Measurements from ENCODE around the gene PPP2R2C.

The PPP2R2C gene

DNA sequence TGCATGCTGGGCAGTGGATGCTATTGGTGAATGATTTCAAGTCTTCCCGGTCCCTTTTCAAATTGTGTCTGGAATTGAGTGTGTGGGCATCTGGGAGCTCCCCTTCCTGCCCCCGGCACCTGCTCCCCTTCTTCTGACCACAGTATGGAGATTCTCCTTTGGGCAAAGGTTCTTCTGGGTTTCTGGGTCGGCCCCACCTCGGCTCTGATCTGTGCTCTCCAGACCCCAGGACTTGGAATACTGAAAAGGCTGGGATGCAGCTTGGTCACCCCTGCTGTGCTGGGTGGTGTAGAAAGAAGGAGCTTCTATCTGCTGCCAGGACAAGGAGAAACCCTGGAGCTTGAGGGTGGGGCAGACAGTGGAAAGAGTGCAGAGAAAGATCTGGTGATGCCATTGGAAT, 124.0 kb downstream of the PPP2R2C start (continued):
- TF ChIP-seq ZNF266 (tag by site-specific recombination; IDR thresholded peaks at IDR 0.05; ENCODE audit: low read depth) = no peak
- TF ChIP-seq, protein P1, sequence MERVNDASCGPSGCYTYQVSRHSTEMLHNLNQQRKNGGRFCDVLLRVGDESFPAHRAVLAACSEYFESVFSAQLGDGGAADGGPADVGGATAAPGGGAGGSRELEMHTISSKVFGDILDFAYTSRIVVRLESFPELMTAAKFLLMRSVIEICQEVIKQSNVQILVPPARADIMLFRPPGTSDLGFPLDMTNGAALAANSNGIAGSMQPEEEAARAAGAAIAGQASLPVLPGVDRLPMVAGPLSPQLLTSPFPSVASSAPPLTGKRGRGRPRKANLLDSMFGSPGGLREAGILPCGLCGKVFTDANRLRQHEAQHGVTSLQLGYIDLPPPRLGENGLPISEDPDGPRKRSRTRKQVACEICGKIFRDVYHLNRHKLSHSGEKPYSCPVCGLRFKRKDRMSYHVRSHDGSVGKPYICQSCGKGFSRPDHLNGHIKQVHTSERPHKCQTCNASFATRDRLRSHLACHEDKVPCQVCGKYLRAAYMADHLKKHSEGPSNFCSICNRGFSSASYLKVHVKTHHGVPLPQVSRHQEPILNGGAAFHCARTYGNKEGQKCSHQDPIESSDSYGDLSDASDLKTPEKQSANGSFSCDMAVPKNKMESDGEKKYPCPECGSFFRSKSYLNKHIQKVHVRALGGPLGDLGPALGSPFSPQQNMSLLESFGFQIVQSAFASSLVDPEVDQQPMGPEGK (tag by site-specific recombination; IDR thresholded peaks at IDR 0.05) = no peak
- TF ChIP-seq ZFP3 (tag by site-specific recombination; IDR thresholded peaks at IDR 0.05; ENCODE audit: low read depth) = no peak
- no peak for TF ChIP-seq ZNF132 (tag by site-specific recombination; IDR thresholded peaks at IDR 0.05; ENCODE audit: borderline replicate concordance)
- TF ChIP-seq, protein P2, sequence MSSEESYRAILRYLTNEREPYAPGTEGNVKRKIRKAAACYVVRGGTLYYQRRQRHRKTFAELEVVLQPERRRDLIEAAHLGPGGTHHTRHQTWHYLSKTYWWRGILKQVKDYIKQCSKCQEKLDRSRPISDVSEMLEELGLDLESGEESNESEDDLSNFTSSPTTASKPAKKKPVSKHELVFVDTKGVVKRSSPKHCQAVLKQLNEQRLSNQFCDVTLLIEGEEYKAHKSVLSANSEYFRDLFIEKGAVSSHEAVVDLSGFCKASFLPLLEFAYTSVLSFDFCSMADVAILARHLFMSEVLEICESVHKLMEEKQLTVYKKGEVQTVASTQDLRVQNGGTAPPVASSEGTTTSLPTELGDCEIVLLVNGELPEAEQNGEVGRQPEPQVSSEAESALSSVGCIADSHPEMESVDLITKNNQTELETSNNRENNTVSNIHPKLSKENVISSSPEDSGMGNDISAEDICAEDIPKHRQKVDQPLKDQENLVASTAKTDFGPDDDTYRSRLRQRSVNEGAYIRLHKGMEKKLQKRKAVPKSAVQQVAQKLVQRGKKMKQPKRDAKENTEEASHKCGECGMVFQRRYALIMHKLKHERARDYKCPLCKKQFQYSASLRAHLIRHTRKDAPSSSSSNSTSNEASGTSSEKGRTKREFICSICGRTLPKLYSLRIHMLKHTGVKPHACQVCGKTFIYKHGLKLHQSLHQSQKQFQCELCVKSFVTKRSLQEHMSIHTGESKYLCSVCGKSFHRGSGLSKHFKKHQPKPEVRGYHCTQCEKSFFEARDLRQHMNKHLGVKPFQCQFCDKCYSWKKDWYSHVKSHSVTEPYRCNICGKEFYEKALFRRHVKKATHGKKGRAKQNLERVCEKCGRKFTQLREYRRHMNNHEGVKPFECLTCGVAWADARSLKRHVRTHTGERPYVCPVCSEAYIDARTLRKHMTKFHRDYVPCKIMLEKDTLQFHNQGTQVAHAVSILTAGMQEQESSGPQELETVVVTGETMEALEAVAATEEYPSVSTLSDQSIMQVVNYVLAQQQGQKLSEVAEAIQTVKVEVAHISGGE (tag by site-specific recombination; conservative IDR thresholded peaks at IDR 0.05; ENCODE audit: low read depth) = no peak

- Histone ChIP-seq H3K27ac (ENCODE audit: extremely low read depth, low read depth, low read length) (no peak overlapping the region), H3K4me1 (ENCODE audit: control insufficient read depth, insufficient read depth, low read length) (no peaks in the 10 kb centered on the region), H3K4me3 (ENCODE audit: low read depth, low read length) (no peak overlapping the region), H3K9me3 (ENCODE audit: control insufficient read depth, insufficient read depth, low read depth, low read length) (no peaks in the 10 kb centered on the region), H3K36me3 (ENCODE audit: control insufficient read depth in 2 of 2, insufficient read depth in 1 of 2, low read length in 2 of 2) (peaks cover 0 to 9% of the 10 kb centered on the region in 2 experiments; a peak in 1 of 3 replicates)
- no peak for TF ChIP-seq ATF2 (tag by site-specific recombination; IDR thresholded peaks at IDR 0.05; ENCODE audit: low read depth)
- POLR2A ChIA-PET = no interaction called here
- CTCF ChIA-PET = no interaction called here
Observed at GRCh38 chr4:6347511-6348045, 124.8 kb downstream of the PPP2R2C start.

DNA sequence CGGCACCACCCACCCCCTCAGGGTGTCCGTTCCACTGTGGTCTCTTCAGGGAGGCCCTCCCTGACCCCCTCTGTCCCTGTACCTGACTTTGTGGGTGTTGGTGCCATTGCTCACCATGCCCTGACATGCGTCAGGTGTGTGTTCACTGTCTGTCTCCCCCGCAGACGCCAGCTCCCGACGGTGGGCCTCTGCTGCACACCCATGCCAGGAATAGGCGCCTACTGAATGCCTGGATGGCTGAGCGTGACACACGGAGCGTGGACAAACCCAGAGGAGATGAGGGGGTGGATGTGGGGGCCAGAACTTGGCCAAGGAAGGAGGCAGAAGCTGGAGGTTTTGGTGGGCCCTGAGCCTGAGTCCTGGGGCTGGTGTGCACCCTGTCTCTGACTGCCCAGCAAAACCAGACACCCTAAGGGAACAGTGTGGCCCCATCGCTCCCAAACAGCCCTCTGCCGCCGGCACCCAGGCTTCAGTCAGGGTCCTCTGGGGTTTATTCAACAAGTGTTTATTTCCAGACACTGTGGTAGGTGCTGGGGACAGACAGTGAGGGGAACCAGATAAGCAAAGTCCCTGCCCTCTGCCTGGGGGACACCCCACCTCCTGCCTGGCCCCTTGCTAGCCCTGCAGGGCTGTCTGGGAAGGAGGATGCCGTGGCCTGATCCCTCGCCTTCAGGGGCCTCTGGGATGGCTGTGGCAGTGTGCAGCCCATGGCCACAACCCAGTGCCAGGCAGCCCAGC, 125.9 kb downstream of the PPP2R2C start:
- Histone ChIP-seq H3K36me3 (ENCODE audit: control insufficient read depth in 2 of 2, insufficient read depth in 1 of 2, low read length in 2 of 2) (peaks cover 0 to 9% of the 10 kb centered on the region in 2 experiments; a peak in 1 of 3 replicates), H3K9me3 (ENCODE audit: control insufficient read depth, insufficient read depth, low read depth, low read length) (no peaks in the 10 kb centered on the region), H3K4me1 (ENCODE audit: control insufficient read depth, insufficient read depth, low read length) (no peaks in the 10 kb centered on the region), H3K27ac (ENCODE audit: extremely low read depth, low read depth, low read length) (no peak overlapping the region), H3K4me3 (ENCODE audit: low read depth, low read length) (no peak overlapping the region)
- ChIA-PET CTCF (no interaction called here), POLR2A (no interaction called here)
- TF ChIP-seq SCRT2 (tag by site-specific recombination; IDR thresholded peaks at IDR 0.05) (peak; percentile 35; the same call in 1 of the 2 replicates), KLF16 (tag by site-specific recombination; IDR thresholded peaks at IDR 0.05) (no peak)

- Histone ChIP-seq H3K4me3 (ENCODE audit: low read depth, low read length) (no peak overlapping the region), H3K36me3 (ENCODE audit: control insufficient read depth in 2 of 2, insufficient read depth in 1 of 2, low read length in 2 of 2) (peaks cover 0 to 9% of the 10 kb centered on the region in 2 experiments; a peak in 1 of 3 replicates), H3K9me3 (ENCODE audit: control insufficient read depth, insufficient read depth, low read depth, low read length) (no peaks in the 10 kb centered on the region), H3K4me1 (ENCODE audit: control insufficient read depth, insufficient read depth, low read length) (no peaks in the 10 kb centered on the region), H3K27ac (ENCODE audit: extremely low read depth, low read depth, low read length) (no peak overlapping the region)
- CTCF ChIA-PET = no interaction called here
- POLR2A ChIA-PET = no interaction called here
- TF ChIP-seq PRDM4 (tag by site-specific recombination; IDR thresholded peaks at IDR 0.05) (no peak), ZNF529 (tag by site-specific recombination; IDR thresholded peaks at IDR 0.05; ENCODE audit: insufficient replicate concordance) (no peak), ZNF776 (tag by site-specific recombination; IDR thresholded peaks at IDR 0.05; ENCODE audit: borderline replicate concordance) (no peak), ZNF510 (tag by site-specific recombination; IDR thresholded peaks at IDR 0.05; ENCODE audit: insufficient replicate concordance) (no peak), ZNF292 (tag by site-specific recombination; IDR thresholded peaks at IDR 0.05; ENCODE audit: borderline replicate concordance, low read depth) (no peak), ZNF10 (tag by site-specific recombination; IDR thresholded peaks at IDR 0.05) (no peak), OSR2 (tag by site-specific recombination; IDR thresholded peaks at IDR 0.05) (no peak)
Observed at GRCh38 chr4:6345866-6346265, 126.5 kb downstream of the PPP2R2C start.
